Sigmoid colon (tissue), 7 donors: ENCODE data around the gene SLAMF7. TPM values are rescaled to one million over a fixed set of nuclear protein-coding genes. Genes with fewer than 3 reads are reported as not detected.

Experiments used
- DNase-seq: peaks from one replicate; pipeline ENCODE4 v3.0.0-alpha.2; 2019
- H3K27ac ChIP-seq, 4 donors: fragments of 200-600 bp; sonication (generic); one replicate each; pipeline ENCODE4 v1.5.1; 2016 to 2019; ENCODE audit warnings: mild to moderate bottlenecking in 1 of 4
- H3K27me3 ChIP-seq, 3 donors: fragments of 200-600 bp; sonication (generic); one replicate each; pipeline ENCODE4 v1.5.1; 2019; ENCODE audit warnings: mild to moderate bottlenecking in 1 of 3
- H3K36me3 ChIP-seq, 4 donors: fragments of 200-600 bp; sonication (generic); one replicate each; pipeline ENCODE4 v1.5.1; 2016 to 2019
- H3K4me1 ChIP-seq, 4 donors: fragments of 200-600 bp; sonication (generic); one replicate each; pipeline ENCODE4 v1.5.1; 2017 to 2019
- H3K4me3 ChIP-seq, 4 donors: fragments of 200-600 bp; sonication (generic); one replicate each; pipeline ENCODE4 v1.5.1; 2017 to 2019; ENCODE audit warnings: mild to moderate bottlenecking in 2 of 4, moderate library complexity in 1 of 4
- H3K9me3 ChIP-seq, 4 donors: fragments of 200-600 bp in 3 of 4; sonication (generic) in 3 of 4; one replicate each; pipeline versions ENCODE4 v1.5.1 to v1.6.1; 2013 to 2019
- CTCF ChIP-seq, 4 experiments: fragments of 450-650 bp in 3 of 4; fragments of 200-600 bp in 1 of 4; IDR thresholded peaks; one replicate each; pipeline ENCODE4 v1.5.1; 2016 to 2019; ENCODE audit warnings: antibody characterized with exemption in 4 of 4, mild to moderate bottlenecking in 3 of 4, moderate library complexity in 2 of 4
- EP300 ChIP-seq, 4 donors: sonication (generic); formaldehyde crosslinking; IDR thresholded peaks; one replicate each; pipeline ENCODE4 v1.6.1; 2017; ENCODE audit warnings: antibody characterized with exemption in 4 of 4
- POLR2A ChIP-seq, 2 donors: fragments of 450-650 bp; IDR thresholded peaks; one replicate each; pipeline ENCODE4 v1.6.1; 2016; ENCODE audit warnings: antibody characterized with exemption in 2 of 2, mild to moderate bottlenecking in 2 of 2, moderate library complexity in 2 of 2
- POLR2AphosphoS5 ChIP-seq, 4 donors: sonication (generic); formaldehyde crosslinking; IDR thresholded peaks; one replicate each; pipeline ENCODE4 v1.6.1; 2017; ENCODE audit warnings: antibody characterized with exemption in 4 of 4
- WGBS, 2 donors: extraction: QIAGEN DNeasy Blood & Tissue Kit; methylation state at CpG; one replicate each; pipeline ENCODE4 v1.1.7; 2013; 5-methylcytosine and 5-hydroxymethylcytosine counted together
- intact Hi-C: fragments of 100-400 bp; cut with DNase I; formaldehyde crosslinking; loops from one replicate; pipeline ENCODE4 v1.15.1; 2023
- polyA plus RNA-seq, 3 donors: library from polyadenylated mRNA; stranded (reverse); fragments of 200-250 nt; gene quantifications; one replicate each; pipeline ENCODE4 v1.2.3, GENCODE V29; 2013
- total RNA-seq, 4 donors: library from RNA; depleted of rRNA; stranded (reverse); fragments of >200 nt; gene quantifications; one replicate each; pipeline ENCODE4 v1.1.0, GENCODE V29; 2016
- donor health status: healthy with polysubstance abuse.
- donor health status: Bipolar disorder and iron deficiency.
- donor health status: healthy.

Gene SLAMF7
- total and polyA plus RNA-seq, 7 donors, result 0.16 to 31.0 (median 2.2) TPM; not detected in 1

- Histone ChIP-seq H3K27ac (no peak overlapping the region), H3K36me3 (no peaks in the 10 kb centered on the region), H3K4me1 (no peaks in the 10 kb centered on the region), H3K27me3 (no peaks in the 10 kb centered on the region), H3K9me3 (no peaks in the 10 kb centered on the region), H3K4me3 (no peak overlapping the region)
- 78% methylated on average over 5 of the region's 5 CpGs for WGBS, 2 donors
- DNase-seq, result no peak
- TF ChIP-seq EP300 (IDR thresholded peaks at IDR 0.05) (no peak), POLR2A (IDR thresholded peaks at IDR 0.05) (no peak), POLR2AphosphoS5 (IDR thresholded peaks at IDR 0.05) (no peak), CTCF (IDR thresholded peaks at IDR 0.05) (no peak)
- intact Hi-C loops, result no loop called here
Measured at GRCh38 chr1:160744852-160745520, 5.9 kb downstream of the SLAMF7 start.

GRCh38 chr1:160745551-160745950, 6.5 kb downstream of the SLAMF7 start:
- H3K27ac ChIP-seq, result no peak overlapping the region
- WGBS, 2 donors, result 48 to 67% methylated on average over 1 of the region's 1 CpG
- TF ChIP-seq POLR2AphosphoS5 (IDR thresholded peaks at IDR 0.05) (no peak), POLR2A (IDR thresholded peaks at IDR 0.05) (no peak), EP300 (IDR thresholded peaks at IDR 0.05) (no peak), CTCF (IDR thresholded peaks at IDR 0.05) (no peak)
- H3K4me1 ChIP-seq, result no peaks in the 10 kb centered on the region
- no peaks in the 10 kb centered on the region for H3K9me3 ChIP-seq
- intact Hi-C loops, result no loop called here
- no peak overlapping the region for H3K4me3 ChIP-seq
- H3K27me3 ChIP-seq, result no peaks in the 10 kb centered on the region
- H3K36me3 ChIP-seq, result no peaks in the 10 kb centered on the region
- no peak for DNase-seq

- TF ChIP-seq CTCF (IDR thresholded peaks at IDR 0.05) (no peak), EP300 (IDR thresholded peaks at IDR 0.05) (no peak), POLR2A (IDR thresholded peaks at IDR 0.05) (no peak), POLR2AphosphoS5 (IDR thresholded peaks at IDR 0.05) (no peak)
Measured at GRCh38 chr1:160746836-160747500, 7.9 kb downstream of the SLAMF7 start.

GRCh38 chr1:160747717-160748116, 8.7 kb downstream of the SLAMF7 start:
- no peak overlapping the region for H3K4me3 ChIP-seq
- H3K27me3 ChIP-seq, result no peaks in the 10 kb centered on the region
- intact Hi-C loops, result no loop called here
- no peaks in the 10 kb centered on the region for H3K36me3 ChIP-seq
- no peaks in the 10 kb centered on the region for H3K9me3 ChIP-seq
- TF ChIP-seq EP300 (IDR thresholded peaks at IDR 0.05), result no peak
- no peak for TF ChIP-seq POLR2AphosphoS5 (IDR thresholded peaks at IDR 0.05)
- no peak for TF ChIP-seq POLR2A (IDR thresholded peaks at IDR 0.05)
- TF ChIP-seq CTCF (IDR thresholded peaks at IDR 0.05), result no peak
- DNase-seq, result no peak
- H3K27ac ChIP-seq, result no peak overlapping the region
- H3K4me1 ChIP-seq, result no peaks in the 10 kb centered on the region

More at GRCh38 chr1:160746836-160747500, 7.9 kb downstream of the SLAMF7 start:
- Histone ChIP-seq H3K4me3 (no peak overlapping the region), H3K4me1 (no peaks in the 10 kb centered on the region), H3K9me3 (no peaks in the 10 kb centered on the region), H3K27me3 (no peaks in the 10 kb centered on the region), H3K36me3 (no peaks in the 10 kb centered on the region), H3K27ac (no peak overlapping the region)
- intact Hi-C loops, result no loop called here
- 61 to 81% methylated on average over 7 of the region's 7 CpGs for WGBS, 2 donors
- DNase-seq, result no peak
